ENCODE results near the gene GRAMD4. TPM values are rescaled to one million over a fixed set of nuclear protein-coding genes. Genes with fewer than 3 reads are reported as not detected.

GRAMD4 gene
- total RNA-seq, 1 donor from 2014 or later, result 45.6 TPM

DNA sequence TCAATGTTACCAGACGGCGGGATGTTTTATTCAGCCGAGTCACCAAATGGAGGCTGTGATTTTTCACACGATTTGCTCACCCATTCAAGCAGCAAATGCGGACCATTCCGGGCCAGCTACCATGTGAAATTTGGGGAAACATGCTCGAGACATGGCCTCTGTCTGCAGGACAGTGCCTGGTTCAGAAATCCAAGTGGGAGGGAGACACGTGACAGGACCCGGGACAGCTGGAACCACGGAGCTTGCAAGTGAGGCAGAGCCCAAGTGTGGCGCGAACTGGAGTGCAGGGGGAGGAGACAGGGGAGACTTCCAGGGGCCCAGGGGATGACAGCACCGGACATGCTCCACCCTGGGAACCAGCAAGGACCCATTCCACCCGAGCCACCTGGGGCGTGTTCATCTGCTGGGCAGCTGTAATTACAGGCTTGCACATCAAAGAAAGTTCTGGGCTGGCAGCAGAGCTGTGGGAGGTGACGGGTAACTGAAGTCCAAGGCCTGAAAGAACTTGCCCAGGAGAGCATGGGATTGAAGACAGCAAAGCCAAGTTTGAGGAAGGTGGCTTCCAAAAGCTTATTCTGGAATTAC lies 101.4 kb downstream of the GRAMD4 start:
- POLR2A ChIA-PET, result no interaction called here
- Mint-ChIP-seq H3K4me1 (peaks cover 9% of the 10 kb centered on the region), H3K36me3 (ENCODE audit: low read depth) (peaks cover 69% of the 10 kb centered on the region), H3K4me3 (no peak overlapping the region), H3K27me3 (no peaks in the 10 kb centered on the region), H3K27ac (no peak overlapping the region), H3K9me3 (no peaks in the 10 kb centered on the region)
- DNase-seq (no peak), ATAC-seq (ENCODE audit: low read depth) (no peak)
- intact Hi-C loops (cut with micrococcal nuclease), result no loop called here
- TF ChIP-seq CTCF (IDR thresholded peaks at IDR 0.05), result no peak
- CTCF ChIA-PET, result no interaction called here

DNA sequence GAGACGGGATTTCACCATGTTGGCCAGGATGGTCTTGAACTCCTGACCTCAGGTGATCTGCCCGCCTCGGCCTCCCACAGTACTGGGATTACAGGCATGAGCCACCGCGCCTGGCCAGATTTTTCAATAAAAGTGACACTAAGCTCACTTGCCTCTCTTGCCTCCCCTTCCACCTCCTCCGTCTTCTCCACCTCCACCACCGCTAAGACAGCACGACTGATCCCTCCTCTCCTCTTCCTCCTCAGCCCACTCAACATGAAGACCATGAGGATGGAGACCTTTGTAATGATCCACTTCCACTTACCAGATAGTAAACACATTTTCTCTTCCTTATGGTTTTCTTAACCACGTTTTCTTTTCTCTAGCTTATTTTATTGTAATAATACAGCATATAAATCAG lies 103.7 kb downstream of the GRAMD4 start:
- Mint-ChIP-seq H3K27ac (no peak overlapping the region), H3K4me1 (peaks cover 26% of the 10 kb centered on the region), H3K36me3 (ENCODE audit: low read depth) (peaks cover 56% of the 10 kb centered on the region), H3K4me3 (no peak overlapping the region), H3K9me3 (no peaks in the 10 kb centered on the region), H3K27me3 (no peaks in the 10 kb centered on the region)
- ATAC-seq (ENCODE audit: low read depth) (no peak), DNase-seq (no peak)
- POLR2A ChIA-PET, result no interaction called here
- no peak for TF ChIP-seq CTCF (IDR thresholded peaks at IDR 0.05)
- intact Hi-C loops (cut with micrococcal nuclease), result no loop called here
- CTCF ChIA-PET, result no interaction called here

DNA sequence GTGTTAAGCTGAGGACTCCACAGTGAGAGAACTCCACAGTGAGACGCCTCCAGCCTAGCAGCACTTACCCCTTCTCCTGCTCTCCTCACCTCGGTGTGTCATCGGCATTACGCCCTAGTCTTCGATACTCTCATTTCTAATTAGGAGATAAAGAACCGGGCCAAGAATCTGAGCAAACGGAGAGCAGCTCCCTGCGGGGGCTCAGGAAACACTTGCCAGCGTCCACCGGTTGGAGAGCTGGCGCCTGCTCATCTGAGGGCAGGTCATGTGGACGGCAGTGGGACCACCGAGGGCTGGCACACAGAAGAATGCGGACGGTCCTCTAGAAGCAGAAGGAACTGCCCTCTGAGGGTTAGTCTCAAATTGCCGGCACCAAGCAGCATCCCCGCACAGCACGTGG lies 104.9 kb downstream of the GRAMD4 start:
- no peak overlapping the region for H3K27ac Mint-ChIP-seq
- ChIA-PET POLR2A (interaction anchor here (0.6 kb wide), 1 partner anchor 113 kb away, joined by 4 read pairs; no protein-coding TSS in a partner anchor), CTCF (no interaction called here)
- peaks cover 46% of the 10 kb centered on the region for H3K36me3 Mint-ChIP-seq (ENCODE audit: low read depth)
- no peak overlapping the region for H3K4me3 Mint-ChIP-seq
- no peaks in the 10 kb centered on the region for H3K9me3 Mint-ChIP-seq
- ATAC-seq (ENCODE audit: low read depth), result no peak
- TF ChIP-seq CTCF (IDR thresholded peaks at IDR 0.05), result no peak
- peaks cover 29% of the 10 kb centered on the region for H3K4me1 Mint-ChIP-seq
- intact Hi-C loops (cut with micrococcal nuclease), result no loop called here
- H3K27me3 Mint-ChIP-seq, result no peaks in the 10 kb centered on the region
- DNase-seq, result no peak

DNA sequence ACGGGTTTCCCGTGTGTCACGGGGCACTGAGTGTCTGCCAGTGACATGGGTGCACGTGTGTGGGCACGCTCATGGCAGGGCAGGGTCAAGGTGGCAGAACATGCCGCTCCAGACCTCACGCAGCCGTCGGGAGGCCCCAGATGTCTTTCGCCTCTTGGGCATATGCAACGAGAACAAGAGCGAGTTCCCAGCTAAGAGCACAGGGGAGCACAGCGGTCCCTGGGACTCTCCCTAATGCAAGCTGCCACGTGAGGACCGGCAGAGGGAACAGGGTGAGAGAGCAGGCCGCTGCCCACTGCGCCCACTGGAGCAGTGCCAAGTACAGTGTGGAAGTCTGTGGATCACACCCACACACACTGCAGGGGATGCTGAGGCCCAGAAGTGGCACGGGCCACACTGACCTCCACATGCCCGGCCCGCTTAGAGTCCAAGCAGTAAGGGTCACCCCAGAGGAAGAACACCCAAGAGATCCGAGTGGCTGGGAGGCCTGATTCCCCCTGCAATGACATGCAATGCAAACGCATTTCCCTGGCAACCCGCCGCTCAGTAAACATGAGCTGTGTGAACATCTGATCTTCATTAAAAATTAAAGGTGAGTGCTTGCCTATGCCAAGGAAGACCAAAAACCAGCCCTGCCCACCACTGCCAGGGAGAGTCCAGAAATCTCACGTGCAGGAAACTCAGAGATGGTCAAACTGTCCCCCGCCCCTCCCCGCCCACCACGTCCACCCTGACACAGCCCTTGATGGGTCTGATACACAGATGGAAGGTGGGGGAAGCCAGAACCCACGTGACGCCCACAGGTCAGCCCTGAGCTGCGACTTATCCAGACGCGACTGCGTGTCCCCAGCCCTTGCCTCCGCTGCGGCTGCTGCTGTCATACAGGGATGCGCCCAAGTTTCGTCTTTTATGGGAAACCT lies 106.1 kb downstream of the GRAMD4 start:
- Mint-ChIP-seq H3K27ac (no peak overlapping the region), H3K27me3 (no peaks in the 10 kb centered on the region), H3K4me3 (no peak overlapping the region), H3K36me3 (ENCODE audit: low read depth) (peaks cover 45% of the 10 kb centered on the region), H3K4me1 (peaks cover 33% of the 10 kb centered on the region), H3K9me3 (no peaks in the 10 kb centered on the region)
- intact Hi-C loops (cut with micrococcal nuclease), result no loop called here
- TF ChIP-seq CTCF (IDR thresholded peaks at IDR 0.05), result no peak
- DNase-seq (no peak), ATAC-seq (ENCODE audit: low read depth) (no peak)
- ChIA-PET CTCF (no interaction called here), POLR2A (interaction anchor here (0.6 kb wide), 1 partner anchor 1477 kb away, joined by 4 read pairs; no protein-coding TSS in a partner anchor)

DNA sequence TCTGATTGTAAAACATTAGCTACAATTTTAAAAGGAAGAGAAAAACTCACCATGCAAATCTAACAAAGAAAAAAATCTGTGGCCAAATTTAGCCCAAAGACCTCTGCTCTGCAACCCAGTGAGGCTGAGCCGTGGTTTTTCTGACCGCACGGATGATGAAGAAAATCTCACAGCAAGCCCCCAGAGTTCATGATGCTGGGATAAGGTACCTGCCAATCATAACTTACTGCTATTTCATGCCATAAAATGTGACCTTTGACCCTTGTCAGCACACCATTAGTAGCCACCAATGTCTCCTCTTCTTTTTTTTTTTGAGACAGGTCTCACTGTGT lies 106.8 kb downstream of the GRAMD4 start:
- Mint-ChIP-seq H3K4me3 (no peak overlapping the region), H3K27me3 (no peaks in the 10 kb centered on the region), H3K36me3 (ENCODE audit: low read depth) (peaks cover 46% of the 10 kb centered on the region), H3K27ac (no peak overlapping the region), H3K9me3 (no peaks in the 10 kb centered on the region), H3K4me1 (peaks cover 38% of the 10 kb centered on the region)
- POLR2A ChIA-PET, result interaction anchor here (0.6 kb wide), 1 partner anchor 1477 kb away, joined by 4 read pairs; no protein-coding TSS in a partner anchor
- no peak for TF ChIP-seq CTCF (IDR thresholded peaks at IDR 0.05)
- DNase-seq (no peak), ATAC-seq (ENCODE audit: low read depth) (no peak)
- CTCF ChIA-PET, result no interaction called here
- intact Hi-C loops (cut with micrococcal nuclease), result no loop called here
